A673 (cell line): ENCODE results near the gene PDPR. TPM values are rescaled to one million over a fixed set of nuclear protein-coding genes. Genes with fewer than 3 reads are reported as not detected.

Experiments
- BruUV-seq: library from RNA; stranded (reverse); fragments of 400-500 nt; replicated peaks from 2 replicates; lab custom pipeline; 2021; lab: Mats Ljungman, UMichigan
- CTCF ChIA-PET: fragments of 300-600 bp; sonication (Branson Sonifier 250); formaldehyde crosslinking; loops from one replicate; lab custom pipeline; 2022; ENCODE audit warnings: antibody characterized with exemption; lab: Charles Lee
- POLR2A ChIA-PET: fragments of 300-600 bp; sonication (Branson Sonifier 250); formaldehyde crosslinking; loops from one replicate; lab custom pipeline; 2022; ENCODE audit warnings: antibody characterized with exemption; ENCODE audit not compliant: low non-redundant PET; lab: Charles Lee
- DNase-seq: peaks from one replicate; pipeline ENCODE4 v3.0.0-alpha.2; 2015; ENCODE audit warnings: low spot score
- H3K27ac ChIP-seq: fragments of 200-600 bp; sonication (generic); 2 replicates; pipeline ENCODE4 v1.5.1; 2016; ENCODE audit warnings: mixed run types, low read depth, mild to moderate bottlenecking, mixed read lengths, antibody characterized with exemption, low read length; ENCODE audit not compliant: poor library complexity, severe bottlenecking
- H3K27me3 ChIP-seq: fragments of 200-600 bp; sonication (generic); replicated peaks from 2 replicates; pipeline ENCODE4 v1.6.1; 2017; ENCODE audit warnings: mixed run types, low read depth, mild to moderate bottlenecking, mixed read lengths, antibody characterized with exemption, low read length; ENCODE audit not compliant: insufficient read depth, poor library complexity
- H3K36me3 ChIP-seq: fragments of 200-600 bp; sonication (generic); 2 replicates; pipeline ENCODE4 v1.6.1; 2016; ENCODE audit warnings: mixed run types, mild to moderate bottlenecking, mixed read lengths, antibody characterized with exemption, low read length; ENCODE audit not compliant: insufficient read depth, poor library complexity, severe bottlenecking
- H3K4me1 ChIP-seq: fragments of 200-600 bp; sonication (generic); 2 replicates; pipeline ENCODE4 v1.6.1; 2017; ENCODE audit warnings: mixed run types, mild to moderate bottlenecking, mixed read lengths, antibody characterized with exemption, low read length; ENCODE audit not compliant: insufficient read depth, poor library complexity, severe bottlenecking
- H3K4me3 ChIP-seq: fragments of 200-600 bp; sonication (generic); 2 replicates; pipeline ENCODE4 v1.5.1; 2016; ENCODE audit warnings: low read depth, mixed run types, mild to moderate bottlenecking, mixed read lengths, low read length; ENCODE audit not compliant: poor library complexity, severe bottlenecking
- H3K9me3 ChIP-seq: fragments of 200-600 bp; sonication (generic); 2 replicates; pipeline ENCODE4 v1.6.1; 2016; ENCODE audit warnings: mixed run types, low read depth, mild to moderate bottlenecking, mixed read lengths, antibody characterized with exemption, low read length; ENCODE audit not compliant: poor library complexity, severe bottlenecking
- EZH2 ChIP-seq: fragments of 200-600 bp; sonication (generic); IDR thresholded peaks from 2 replicates; pipeline ENCODE4 v1.6.1; 2017; ENCODE audit warnings: borderline replicate concordance, low read depth, mild to moderate bottlenecking, mixed read lengths, antibody characterized with exemption, low read length; ENCODE audit not compliant: poor library complexity, severe bottlenecking
- intact Hi-C: fragments of 100-400 bp; cut with micrococcal nuclease; formaldehyde crosslinking; loops from one replicate; pipeline ENCODE4 v1.10.0; 2022; ENCODE audit not compliant: unreplicated experiment
- total RNA-seq: library from RNA; stranded (reverse); gene quantifications from 2 replicates; pipeline ENCODE4 v1.2.3, GENCODE V29; 2021
- TF ChIP-seq, protein P1 (sequence below): fragments of 300-800, 200-600 bp; sonication (generic); conservative IDR thresholded peaks from 2 replicates; pipeline ENCODE4 v1.5.1; 2017; ENCODE audit warnings: low read depth, mild to moderate bottlenecking, antibody characterized with exemption, low read length, moderate library complexity, mixed read lengths

The PDPR gene
- total RNA-seq, 1 experiment from 2014 or later, result 39.8 TPM

DNA sequence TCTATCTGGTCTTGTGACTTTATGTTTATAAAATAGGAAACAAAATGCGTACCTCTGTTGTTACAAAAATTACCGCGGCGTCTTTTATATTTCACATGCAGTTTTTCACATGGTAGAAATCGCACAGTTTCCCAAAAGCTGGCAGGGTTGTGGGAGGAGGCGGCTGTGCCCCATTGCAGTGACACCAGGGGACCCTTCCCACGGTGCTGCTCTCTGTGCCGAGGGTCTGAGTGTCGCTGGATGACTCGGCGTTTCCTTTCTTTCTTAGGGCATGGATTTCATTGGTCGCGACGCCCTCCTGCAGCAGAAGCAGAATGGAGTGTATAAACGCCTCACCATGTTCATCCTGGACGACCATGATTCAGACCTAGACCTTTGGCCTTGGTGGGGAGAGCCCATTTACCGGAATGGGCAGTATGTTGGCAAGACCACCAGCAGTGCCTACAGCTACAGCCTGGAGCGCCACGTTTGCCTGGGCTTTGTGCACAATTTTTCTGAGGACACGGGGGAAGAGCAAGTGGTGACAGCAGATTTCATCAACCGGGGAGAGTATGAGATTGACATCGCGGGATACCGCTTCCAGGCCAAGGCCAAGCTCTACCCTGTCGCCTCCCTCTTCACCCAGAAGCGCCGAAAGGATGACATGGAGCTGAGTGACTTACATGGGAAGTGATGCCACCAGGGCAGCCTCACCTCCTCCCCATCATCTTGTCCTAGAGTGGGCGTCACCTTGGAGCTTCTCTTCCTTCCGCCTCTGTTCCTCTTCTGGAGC is 42.3 kb downstream of the PDPR start:
- CTCF ChIA-PET, result no interaction called here
- Histone ChIP-seq H3K27ac (no peak overlapping the region), H3K4me3 (no peak overlapping the region), H3K27me3 (no peaks in the 10 kb centered on the region), H3K4me1 (no peaks in the 10 kb centered on the region), H3K9me3 (no peaks in the 10 kb centered on the region), H3K36me3 (peaks cover 81% of the 10 kb centered on the region)
- POLR2A ChIA-PET, result no interaction called here
- intact Hi-C loops, result no loop called here
- no peak for DNase-seq
- no TSS peak for BruUV-seq
- no peak for TF ChIP-seq EZH2
- TF ChIP-seq, protein P1, sequence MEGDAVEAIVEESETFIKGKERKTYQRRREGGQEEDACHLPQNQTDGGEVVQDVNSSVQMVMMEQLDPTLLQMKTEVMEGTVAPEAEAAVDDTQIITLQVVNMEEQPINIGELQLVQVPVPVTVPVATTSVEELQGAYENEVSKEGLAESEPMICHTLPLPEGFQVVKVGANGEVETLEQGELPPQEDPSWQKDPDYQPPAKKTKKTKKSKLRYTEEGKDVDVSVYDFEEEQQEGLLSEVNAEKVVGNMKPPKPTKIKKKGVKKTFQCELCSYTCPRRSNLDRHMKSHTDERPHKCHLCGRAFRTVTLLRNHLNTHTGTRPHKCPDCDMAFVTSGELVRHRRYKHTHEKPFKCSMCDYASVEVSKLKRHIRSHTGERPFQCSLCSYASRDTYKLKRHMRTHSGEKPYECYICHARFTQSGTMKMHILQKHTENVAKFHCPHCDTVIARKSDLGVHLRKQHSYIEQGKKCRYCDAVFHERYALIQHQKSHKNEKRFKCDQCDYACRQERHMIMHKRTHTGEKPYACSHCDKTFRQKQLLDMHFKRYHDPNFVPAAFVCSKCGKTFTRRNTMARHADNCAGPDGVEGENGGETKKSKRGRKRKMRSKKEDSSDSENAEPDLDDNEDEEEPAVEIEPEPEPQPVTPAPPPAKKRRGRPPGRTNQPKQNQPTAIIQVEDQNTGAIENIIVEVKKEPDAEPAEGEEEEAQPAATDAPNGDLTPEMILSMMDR, result no peak

- Histone ChIP-seq H3K9me3 (no peaks in the 10 kb centered on the region), H3K4me3 (no peak overlapping the region), H3K36me3 (peaks cover 75% of the 10 kb centered on the region), H3K27me3 (no peaks in the 10 kb centered on the region), H3K4me1 (no peaks in the 10 kb centered on the region), H3K27ac (no peak overlapping the region)
- TF ChIP-seq EZH2, result no peak
- TF ChIP-seq, protein P1, result no peak
- ChIA-PET POLR2A (no interaction called here), CTCF (no interaction called here)
- no TSS peak for BruUV-seq
- no peak for DNase-seq
- intact Hi-C loops, result no loop called here
Measured at GRCh38 chr16:70157105-70157476, 43.0 kb downstream of the PDPR start.

GRCh38 chr16:70157477-70158260 is 43.5 kb downstream of the PDPR start:
- intact Hi-C loops, result no loop called here
- no peaks in the 10 kb centered on the region for H3K9me3 ChIP-seq
- TF ChIP-seq, protein P1, result no peak
- TF ChIP-seq EZH2, result no peak
- ChIA-PET CTCF (no interaction called here), POLR2A (no interaction called here)
- BruUV-seq, result no TSS peak
- no peak for DNase-seq
- H3K27ac ChIP-seq, result no peak overlapping the region
- no peaks in the 10 kb centered on the region for H3K4me1 ChIP-seq
- peaks cover 69% of the 10 kb centered on the region for H3K36me3 ChIP-seq
- H3K4me3 ChIP-seq, result no peak overlapping the region
- no peaks in the 10 kb centered on the region for H3K27me3 ChIP-seq
